GM21528 (cell line): ENCODE results near the gene GTF3C5.

Experiments used
- ATAC-seq: cut with Tn5 transposase; IDR thresholded peaks from one replicate; pipeline ENCODE4 v1.9.1; 2021; ENCODE audit warnings: mild to moderate bottlenecking, moderate library complexity; ENCODE audit not compliant: unreplicated experiment, low FRiP score

GTF3C5 gene

DNA sequence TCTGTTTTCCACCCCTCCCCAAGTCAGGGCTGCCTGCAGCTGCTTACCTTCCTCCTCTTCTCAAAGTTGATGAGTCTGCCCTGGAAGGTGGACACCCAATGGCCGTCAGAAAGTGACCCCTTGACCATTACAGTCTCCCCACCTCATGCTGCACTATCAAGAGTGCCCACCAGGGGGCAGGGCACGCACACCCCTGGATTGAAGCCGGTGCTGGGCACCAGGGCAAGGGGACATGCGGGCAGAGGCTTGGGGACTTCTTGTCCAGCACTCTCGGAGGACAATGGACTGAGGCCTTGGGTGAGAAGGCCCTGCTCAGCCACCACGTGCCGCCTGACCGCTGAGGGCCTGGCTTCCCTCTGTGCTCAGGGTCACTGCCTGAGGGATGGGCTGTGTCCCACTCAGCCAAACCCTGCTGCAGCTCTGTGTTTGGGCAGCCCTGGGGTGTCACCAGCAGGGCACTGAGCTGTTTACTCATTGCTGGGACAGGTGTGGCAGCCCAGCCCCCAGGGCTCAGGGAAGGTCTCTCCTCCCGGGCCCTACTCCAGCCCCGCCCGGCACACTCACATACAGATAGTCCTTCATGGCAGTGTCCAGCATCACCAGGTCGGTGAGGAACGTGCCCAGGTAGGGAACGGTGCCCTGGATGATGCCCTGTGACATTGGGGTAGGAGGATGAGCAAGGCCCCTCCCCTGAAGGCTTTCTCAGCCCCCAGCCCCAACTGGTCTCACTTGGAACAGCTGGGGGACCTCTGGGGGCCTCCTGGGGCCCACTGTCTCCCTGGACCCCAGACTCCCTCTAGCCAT is 72.6 kb downstream of the GTF3C5 start:
- no peak for ATAC-seq

DNA sequence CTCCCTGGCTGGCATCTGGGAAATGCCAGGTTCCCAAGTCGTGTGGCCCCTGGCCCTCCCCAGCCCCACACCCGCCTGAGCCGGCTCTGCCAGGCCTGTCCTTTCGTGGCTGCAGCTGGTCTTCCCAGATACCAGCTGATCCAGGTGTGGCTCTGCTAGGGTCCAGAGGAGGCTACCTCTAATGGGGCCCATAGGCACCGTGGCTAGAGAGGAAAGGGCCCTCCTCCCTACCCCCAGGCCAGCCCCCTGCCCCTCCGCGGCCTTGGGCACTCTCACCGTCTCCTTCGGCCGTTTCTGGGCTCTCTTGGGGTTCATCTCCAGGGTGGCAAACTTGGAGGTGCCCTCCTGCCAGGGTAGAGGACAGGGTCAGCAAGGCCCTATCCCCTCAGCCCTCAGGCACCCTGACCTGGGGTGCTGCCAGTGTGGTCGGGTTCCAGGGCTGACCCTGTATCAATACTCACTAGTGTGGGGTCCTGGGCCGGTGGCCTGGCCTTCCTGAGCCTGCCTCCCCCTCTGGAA is 73.2 kb downstream of the GTF3C5 start:
- no peak for ATAC-seq

DNA sequence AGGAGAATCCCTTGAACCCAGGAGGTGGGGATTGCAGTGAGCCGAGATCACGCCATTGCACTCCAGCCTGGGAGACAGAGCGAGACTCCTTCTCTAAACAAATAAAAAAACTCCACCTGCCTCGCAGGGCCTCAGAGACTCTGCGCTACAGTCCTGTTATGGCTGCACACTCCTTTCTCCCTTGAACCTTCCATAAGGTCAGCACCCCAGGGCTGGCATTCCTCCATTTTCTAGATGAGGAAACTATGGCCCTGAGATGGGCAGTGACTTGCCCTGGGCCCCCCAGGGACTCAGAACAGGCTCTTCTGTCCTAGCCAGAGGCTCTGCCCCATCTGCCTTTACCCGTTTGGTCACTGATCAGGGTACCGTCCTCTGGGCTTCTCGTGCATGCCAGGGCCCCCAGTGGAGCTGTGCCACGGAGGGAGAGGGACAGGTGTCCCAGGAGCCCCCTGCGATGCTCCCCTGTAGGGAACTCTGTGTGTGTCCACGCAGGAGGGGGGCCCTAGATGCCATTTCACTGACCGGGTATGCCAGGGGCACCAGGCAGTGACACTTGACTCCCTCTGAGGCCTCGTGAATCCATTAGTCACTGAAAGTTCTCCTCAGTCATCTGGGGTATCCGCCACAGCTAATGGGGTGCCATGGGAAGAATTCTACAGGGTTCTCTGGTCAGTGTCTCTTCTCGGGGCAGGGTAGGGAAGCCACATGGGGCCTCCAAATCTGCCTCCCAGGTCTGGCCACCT is 74.1 kb downstream of the GTF3C5 start:
- no peak for ATAC-seq

DNA sequence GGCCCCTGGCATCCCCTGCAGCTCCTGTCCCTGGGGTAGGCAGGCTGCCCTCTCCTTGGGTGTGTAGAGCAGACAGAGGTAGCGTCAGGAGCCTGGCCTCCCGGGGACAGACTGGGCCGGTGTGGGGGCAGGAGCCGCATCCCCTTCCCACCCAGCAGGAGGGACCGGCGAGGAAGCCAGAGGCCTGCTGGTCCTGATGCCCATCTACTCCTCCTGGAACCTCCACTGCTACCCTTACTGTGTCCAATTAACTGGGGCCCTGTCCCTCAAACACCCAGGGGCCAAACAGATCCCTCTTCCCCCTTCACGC is 74.6 kb downstream of the GTF3C5 start:
- no peak for ATAC-seq

DNA sequence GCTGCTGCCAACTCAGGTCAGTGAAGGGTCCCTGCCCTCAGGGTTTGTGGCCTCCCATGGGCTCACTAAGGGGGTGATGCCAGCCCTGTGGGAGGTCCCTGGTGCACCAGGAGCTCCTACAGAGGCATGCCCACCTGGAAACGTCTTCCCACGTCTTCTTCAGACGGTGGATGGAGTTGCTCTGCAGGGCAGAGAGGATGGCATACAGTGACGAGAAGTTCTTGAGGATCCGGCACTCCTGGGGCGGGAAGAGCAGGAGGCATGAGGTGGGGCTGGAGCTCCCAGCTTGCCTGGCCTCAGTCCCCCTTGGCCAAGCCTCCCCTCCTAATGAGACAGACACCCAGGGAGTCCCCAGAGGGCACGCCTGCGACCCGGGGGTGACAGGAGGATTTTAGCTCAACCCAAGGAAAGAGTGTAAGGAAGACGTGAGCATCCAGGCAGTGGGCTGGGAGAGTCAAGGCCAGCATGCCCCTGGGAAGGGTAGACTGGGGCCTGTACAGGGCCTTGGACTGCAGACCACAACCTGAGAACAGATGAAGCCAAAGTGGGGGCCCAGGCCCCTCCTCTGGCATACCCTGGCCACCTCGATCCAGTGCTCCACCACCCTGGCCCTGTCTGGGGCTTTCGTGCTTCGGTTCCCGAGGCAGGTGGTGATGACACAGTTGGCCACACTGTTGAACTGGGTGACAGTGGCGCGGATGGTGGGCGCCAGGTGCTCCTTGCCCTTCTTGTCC is 75.9 kb downstream of the GTF3C5 start:
- ATAC-seq: no peak

DNA sequence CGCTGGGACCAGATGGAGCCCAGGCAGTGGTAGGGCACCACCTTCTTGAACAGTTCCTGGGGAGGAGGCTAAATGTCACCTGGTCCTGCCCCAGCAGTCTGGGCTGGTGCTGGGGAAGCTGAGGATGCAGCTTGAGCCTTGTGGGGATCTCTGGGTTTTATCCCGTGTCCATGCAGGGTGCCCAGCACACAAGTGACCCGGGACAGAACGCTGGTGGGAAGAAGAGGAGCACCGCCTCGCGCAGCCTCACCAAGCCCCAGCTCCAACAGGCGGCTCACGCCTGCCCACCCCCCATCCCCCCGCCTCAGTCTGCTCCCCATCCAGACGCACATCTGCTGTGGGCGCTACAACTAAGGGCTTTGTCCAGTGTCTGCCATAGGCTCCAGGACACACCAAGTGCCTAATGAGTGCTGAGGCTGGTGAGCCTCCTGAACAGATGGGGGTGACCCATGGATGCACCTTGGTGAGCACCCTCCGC is 76.5 kb downstream of the GTF3C5 start:
- no peak for ATAC-seq
